ENCODE results near the gene LBR. TPM values are rescaled to one million over a fixed set of nuclear protein-coding genes. Genes with fewer than 3 reads are reported as not detected.
A peak's percentile ranks its signal among the peaks of the same experiment; 100 is the strongest.

LBR gene
- total RNA-seq, 1 experiment from 2014 or later: 60.9 TPM

- no peaks in the 10 kb centered on the region for H4K20me1 ChIP-seq (ENCODE audit: control insufficient read depth, insufficient read depth, insufficient read length)
- H2BK120ac ChIP-seq (ENCODE audit: low read depth, low read length, poor library complexity, severe bottlenecking): no peak overlapping the region
- no peak overlapping the region for H2BK12ac ChIP-seq (ENCODE audit: insufficient read length, low read depth, low read length)
- H3K36me3 Mint-ChIP-seq (ENCODE audit: insufficient read depth in 1 of 3, low read depth in 3 of 3): peaks cover 2 to 10% (median 5%) of the 10 kb centered on the region in 3 experiments; a peak in 6 of 7 replicates
- H3K4me2 ChIP-seq (ENCODE audit: insufficient read depth, insufficient read length, low read length): peak overlapping the region; percentile 82
- peaks cover 11% of the 10 kb centered on the region; the same call in 1 of the 2 replicates for H3K4me1 ChIP-seq (ENCODE audit: insufficient read depth, low read length)
- H2AK5ac ChIP-seq (ENCODE audit: insufficient read length, low read length): no peak overlapping the region
- peaks cover 2% of the 10 kb centered on the region for H3K79me1 ChIP-seq (ENCODE audit: insufficient read depth, low read depth, low read length, poor library complexity, severe bottlenecking)
- no peak overlapping the region for H2BK15ac ChIP-seq (ENCODE audit: low read depth, low read length)
- peak overlapping the region; percentile 31 for H3K27ac ChIP-seq (ENCODE audit: insufficient read length, low read depth, low read length)
- no peak overlapping the region for H2BK5ac ChIP-seq (ENCODE audit: insufficient read length, low read length)
- H3K9ac ChIP-seq (ENCODE audit: extremely low read depth, insufficient read length, low read length): peak overlapping the region; percentile 79
- H2AFZ ChIP-seq (ENCODE audit: low read length): no peak overlapping the region
- H3K9me3 ChIP-seq (ENCODE audit: control insufficient read depth, low read depth, low read length): no peaks in the 10 kb centered on the region
- peak overlapping the region; percentile 89 to 90 for H3K4me3 Mint-ChIP-seq
- H3K23ac ChIP-seq (ENCODE audit: insufficient read length, low read depth, low read length): no peak overlapping the region
- no peak overlapping the region for H4K91ac ChIP-seq (ENCODE audit: insufficient read length, low read depth, low read length)
- peaks cover 16% of the 10 kb centered on the region for H3K23me2 ChIP-seq (ENCODE audit: insufficient read length, low read depth, low read length, poor library complexity, severe bottlenecking)
- no peak overlapping the region for H2BK20ac ChIP-seq (ENCODE audit: low read depth, low read length, poor library complexity, severe bottlenecking)
- H3K56ac ChIP-seq (ENCODE audit: insufficient read length, low read depth, low read length): no peak overlapping the region
- H3T11ph ChIP-seq (ENCODE audit: low read length): no peak overlapping the region
- TF ChIP-seq CTCF (conservative IDR thresholded peaks at IDR 0.05): no peak
- peak overlapping the region; percentile 92 for H3K18ac ChIP-seq (ENCODE audit: insufficient read length, low read depth, low read length)
- WGBS (ENCODE audit: extremely low coverage, insufficient read length, low lambda C conversion rate): no CpG with 5 or more reads among the region's 7 CpGs
- H3K27ac Mint-ChIP-seq: peak overlapping the region; percentile 7 to 95 (median 89); a peak in 3 of 7 replicates
- DNase-seq: no peak
- no peak overlapping the region for H3K4ac ChIP-seq (ENCODE audit: low read depth, low read length)
- peaks cover 16 to 17% of the 10 kb centered on the region in 2 experiments for H3K9me3 Mint-ChIP-seq
- no peak overlapping the region for H4K8ac ChIP-seq (replicated peaks; ENCODE audit: insufficient read length, low read depth, low read length)
- peaks cover 25% of the 10 kb centered on the region for H3K27me3 Mint-ChIP-seq (ENCODE audit: low read depth)
- H3K79me2 ChIP-seq (ENCODE audit: insufficient read depth, low read length): peaks cover 26% of the 10 kb centered on the region; the same call in 1 of the 2 replicates
- peaks cover 38 to 42% of the 10 kb centered on the region in 2 experiments for H3K4me1 Mint-ChIP-seq
- H3K27me3 ChIP-seq (ENCODE audit: insufficient read depth, low read length): no peaks in the 10 kb centered on the region
- no peak overlapping the region for H4K5ac ChIP-seq (ENCODE audit: insufficient read length, low read depth, low read length)
- H3K14ac ChIP-seq (ENCODE audit: insufficient read depth, low read length): peak overlapping the region; percentile 92; the same call in 1 of the 2 replicates
These were observed 1.1 kb upstream of the LBR start for GRCh38 chr1:225428881-225429455.
